Caco-2 (cell line): ENCODE data around the gene PTPRN2. TPM values are rescaled to one million over a fixed set of nuclear protein-coding genes. Genes with fewer than 3 reads are reported as not detected.

Experiments used
- BruUV-seq: library from RNA; stranded (reverse); fragments of 400-500 nt; replicated peaks from 2 replicates; lab custom pipeline; 2021; lab: Mats Ljungman, UMichigan
- CTCF ChIA-PET: fragments of 300-600 bp; sonication (Branson Sonifier 250); formaldehyde crosslinking; loops from one replicate; lab custom pipeline; 2022; ENCODE audit warnings: antibody characterized with exemption; lab: Charles Lee
- POLR2A ChIA-PET: fragments of 300-600 bp; sonication (Branson Sonifier 250); formaldehyde crosslinking; loops from one replicate; lab custom pipeline; 2022; ENCODE audit warnings: antibody characterized with exemption; lab: Charles Lee
- DNase-seq, 2 experiments: peaks; one replicate each; pipeline versions ENCODE4 v3.0.0 to v3.0.0-alpha.2; 2020 to 2022
- H3K27me3 ChIP-seq: replicated peaks from 2 replicates; pipeline ENCODE4 v1.6.0; 2011; ENCODE audit warnings: low read length; ENCODE audit not compliant: control insufficient read depth, insufficient read depth
- H3K36me3 ChIP-seq: 2 replicates; pipeline ENCODE4 v1.5.1; 2011; ENCODE audit warnings: low read length; ENCODE audit not compliant: control insufficient read depth, insufficient read depth
- H3K4me1 ChIP-seq: fragments of 250-450 bp; sonication (Bioruptor Pico); 2 replicates; pipeline ENCODE4 v1.5.1; 2020; ENCODE audit warnings: mild to moderate bottlenecking
- H3K4me3 ChIP-seq: 2 replicates; pipeline ENCODE4 v1.5.1; 2011; ENCODE audit warnings: low read depth, mild to moderate bottlenecking, control low read depth, low read length
- H3K9me3 ChIP-seq: fragments of 250-450 bp; sonication (Bioruptor Pico); 2 replicates; pipeline ENCODE4 v1.5.1; 2020; ENCODE audit warnings: mild to moderate bottlenecking, moderate library complexity
- H3K27ac Mint-ChIP-seq: one replicate; pipeline ENCODE4 v1.8.0; 2022; ENCODE audit warnings: mixed read lengths; ENCODE audit not compliant: unreplicated experiment
- H3K27me3 Mint-ChIP-seq: one replicate; pipeline ENCODE4 v1.8.0; 2022; ENCODE audit warnings: mixed read lengths; ENCODE audit not compliant: insufficient read depth, unreplicated experiment
- H3K36me3 Mint-ChIP-seq: one replicate; pipeline ENCODE4 v1.8.0; 2022; ENCODE audit warnings: mild to moderate bottlenecking, mixed read lengths; ENCODE audit not compliant: insufficient read depth, unreplicated experiment
- H3K4me1 Mint-ChIP-seq: one replicate; pipeline ENCODE4 v1.8.0; 2022; ENCODE audit warnings: low read depth, mixed read lengths; ENCODE audit not compliant: unreplicated experiment
- H3K4me3 Mint-ChIP-seq: one replicate; pipeline ENCODE4 v1.8.0; 2022; ENCODE audit warnings: mild to moderate bottlenecking, moderate library complexity, mixed read lengths; ENCODE audit not compliant: unreplicated experiment
- H3K9me3 Mint-ChIP-seq: one replicate; pipeline ENCODE4 v1.8.0; 2022; ENCODE audit warnings: mixed read lengths; ENCODE audit not compliant: unreplicated experiment
- CTCF ChIP-seq, 2 experiments: fragments of 200-600 bp in 1 of 2; IDR thresholded peaks; 1 replicate in 1 of 2; 2 replicates in 1 of 2; pipeline versions ENCODE4 v1.5.1 to v1.8.0; 2011 to 2022; ENCODE audit warnings: antibody characterized with exemption in 1 of 2, control low read depth in 1 of 2, inconsistent platforms in 1 of 2, low read depth in 1 of 2, low read length in 1 of 2, mild to moderate bottlenecking in 1 of 2, moderate library complexity in 1 of 2; ENCODE audit not compliant: insufficient read depth in 1 of 2, severe bottlenecking in 1 of 2, unreplicated experiment in 1 of 2
- intact Hi-C: fragments of 100-400 bp; cut with micrococcal nuclease; formaldehyde crosslinking; loops from one replicate; pipeline ENCODE4 v1.10.0; 2022; ENCODE audit not compliant: unreplicated experiment
- total RNA-seq: library from RNA; stranded (reverse); gene quantifications from 2 replicates; pipeline ENCODE4 v1.2.3, GENCODE V29; 2022

The PTPRN2 gene
- total RNA-seq, 1 experiment from 2014 or later = 1.4 TPM

GRCh38 chr7:158533386-158534133 is 54.1 kb downstream of the PTPRN2 start:
- DNase-seq = no peak
- intact Hi-C loops = no loop called here
- H3K4me1 ChIP-seq = peaks cover 14% of the 10 kb centered on the region
- TF ChIP-seq CTCF (IDR thresholded peaks at IDR 0.05; ENCODE audit: insufficient read depth in 1 of 2, low read depth in 1 of 2, low read length in 1 of 2, severe bottlenecking in 1 of 2, unreplicated experiment in 1 of 2) = no peak
- H3K4me1 Mint-ChIP-seq = peaks cover 13% of the 10 kb centered on the region
- no peaks in the 10 kb centered on the region for H3K27me3 Mint-ChIP-seq
- H3K4me3 Mint-ChIP-seq = no peak overlapping the region
- H3K36me3 ChIP-seq = no peaks in the 10 kb centered on the region; the same call in 1 of the 2 replicates
- CTCF ChIA-PET = no interaction called here
- H3K27me3 ChIP-seq = no peaks in the 10 kb centered on the region
- BruUV-seq = no TSS peak
- no peak overlapping the region for H3K27ac Mint-ChIP-seq
- H3K36me3 Mint-ChIP-seq = peaks cover 7% of the 10 kb centered on the region
- no peaks in the 10 kb centered on the region for H3K9me3 ChIP-seq
- H3K4me3 ChIP-seq = no peak overlapping the region
- POLR2A ChIA-PET = no interaction called here
- no peaks in the 10 kb centered on the region for H3K9me3 Mint-ChIP-seq

GRCh38 chr7:158532093-158532627 is 55.5 kb downstream of the PTPRN2 start:
- POLR2A ChIA-PET = no interaction called here
- peaks cover 13% of the 10 kb centered on the region for H3K4me1 Mint-ChIP-seq

GRCh38 chr7:158531661-158532060 is 56.0 kb downstream of the PTPRN2 start:
- no peaks in the 10 kb centered on the region; the same call in 1 of the 2 replicates for H3K36me3 ChIP-seq
- H3K9me3 Mint-ChIP-seq = no peaks in the 10 kb centered on the region
- H3K4me1 ChIP-seq = peaks cover 14% of the 10 kb centered on the region
- peaks cover 7% of the 10 kb centered on the region for H3K36me3 Mint-ChIP-seq
- no peak for DNase-seq
- no peaks in the 10 kb centered on the region for H3K27me3 Mint-ChIP-seq
- TF ChIP-seq CTCF (IDR thresholded peaks at IDR 0.05; ENCODE audit: insufficient read depth in 1 of 2, low read depth in 1 of 2, low read length in 1 of 2, severe bottlenecking in 1 of 2, unreplicated experiment in 1 of 2) = no peak
- no peak overlapping the region for H3K27ac Mint-ChIP-seq
- ChIA-PET POLR2A (no interaction called here), CTCF (no interaction called here)
- no peaks in the 10 kb centered on the region for H3K27me3 ChIP-seq
- no TSS peak for BruUV-seq
- no peaks in the 10 kb centered on the region for H3K9me3 ChIP-seq
- peaks cover 13% of the 10 kb centered on the region for H3K4me1 Mint-ChIP-seq
- intact Hi-C loops = no loop called here
- no peak overlapping the region for H3K4me3 Mint-ChIP-seq
- H3K4me3 ChIP-seq = no peak overlapping the region

More at GRCh38 chr7:158532093-158532627, 55.5 kb downstream of the PTPRN2 start:
- no peaks in the 10 kb centered on the region; the same call in 1 of the 2 replicates for H3K36me3 ChIP-seq
- TF ChIP-seq CTCF (IDR thresholded peaks at IDR 0.05; ENCODE audit: insufficient read depth in 1 of 2, low read depth in 1 of 2, low read length in 1 of 2, severe bottlenecking in 1 of 2, unreplicated experiment in 1 of 2) = no peak
- no peak overlapping the region for H3K4me3 Mint-ChIP-seq
- no peak overlapping the region for H3K4me3 ChIP-seq
- no peak for DNase-seq
- no peaks in the 10 kb centered on the region for H3K9me3 Mint-ChIP-seq
- CTCF ChIA-PET = no interaction called here
- H3K27ac Mint-ChIP-seq = no peak overlapping the region
- intact Hi-C loops = no loop called here
- peaks cover 14% of the 10 kb centered on the region for H3K4me1 ChIP-seq
- H3K9me3 ChIP-seq = no peaks in the 10 kb centered on the region
- no TSS peak for BruUV-seq
- no peaks in the 10 kb centered on the region for H3K27me3 Mint-ChIP-seq
- H3K36me3 Mint-ChIP-seq = peaks cover 7% of the 10 kb centered on the region
- H3K27me3 ChIP-seq = no peaks in the 10 kb centered on the region
